SK-N-SH (cell line): ENCODE measurements around the gene RAPGEF3. TPM values are rescaled to one million over a fixed set of nuclear protein-coding genes. Genes with fewer than 3 reads are reported as not detected.

ENCODE experiments used
- CTCF ChIA-PET: fragments of 300-600, 350-600 bp; formaldehyde crosslinking; extraction: SDS; loops from one replicate; lab custom pipeline; 2021; lab: Yijun Ruan, JAX
- POLR2A ChIA-PET: fragments of 350-600 bp; sonication (Branson Sonifier 250); formaldehyde crosslinking; extraction: SDS; loops from one replicate; lab custom pipeline; 2020; ENCODE audit warnings: antibody characterized with exemption, inconsistent platforms; lab: Yijun Ruan, JAX
- DNase-seq: peaks from one replicate; pipeline ENCODE4 v3.0.0; 2012
- H2AFZ ChIP-seq: fragments of 200-600 bp; sonication (generic); 2 replicates; pipeline ENCODE4 v1.8.1; 2016; ENCODE audit warnings: antibody characterized with exemption, mild to moderate bottlenecking, low read depth
- H3F3A ChIP-seq: fragments of 200-600 bp; sonication (generic); replicated peaks from 2 replicates; pipeline ENCODE3; 2016; ENCODE audit warnings: antibody characterized with exemption, mild to moderate bottlenecking; ENCODE audit not compliant: insufficient read depth
- H3K27ac ChIP-seq, 2 experiments: fragments of 200-500 bp in 1 of 2; fragments of 200-600 bp in 1 of 2; sonication (Bioruptor generic) in 1 of 2; sonication (generic), shearing (Covaris generic) in 1 of 2; 2 replicates each; pipeline versions ENCODE4 v1.5.1 to v1.6.1; 2014 to 2016; ENCODE audit warnings: low read depth in 2 of 2, inconsistent platforms in 1 of 2, low read length in 1 of 2, mild to moderate bottlenecking in 1 of 2, mixed read lengths in 1 of 2
- H3K27me3 ChIP-seq: fragments of 200-600 bp; sonication (generic), shearing (Covaris generic); 2 replicates; pipeline ENCODE4 v1.6.1; 2016; ENCODE audit warnings: mixed run types; ENCODE audit not compliant: insufficient read depth
- H3K36me3 ChIP-seq, 2 experiments: fragments of 200-500 bp in 1 of 2; fragments of 200-600 bp in 1 of 2; sonication (Bioruptor generic) in 1 of 2; sonication (generic) in 1 of 2; replicated peaks in 1 of 2; 2 replicates each; pipeline versions ENCODE3 to v1.5.1; 2014 to 2016; ENCODE audit warnings: low read length in 1 of 2, mild to moderate bottlenecking in 1 of 2; ENCODE audit not compliant: insufficient read depth in 2 of 2, control insufficient read depth in 1 of 2
- H3K4me1 ChIP-seq, 2 experiments: fragments of 200-500 bp in 1 of 2; fragments of 200-600 bp in 1 of 2; sonication (Bioruptor generic) in 1 of 2; sonication (generic), shearing (Covaris generic) in 1 of 2; 2 replicates each; pipeline versions ENCODE4 v1.5.1 to v1.6.1; 2014 to 2016; ENCODE audit warnings: low read depth in 1 of 2, low read length in 1 of 2, mixed run types in 1 of 2; ENCODE audit not compliant: insufficient read depth in 2 of 2, control insufficient read depth in 1 of 2
- H3K4me2 ChIP-seq: fragments of 200-600 bp; sonication (generic), shearing (Covaris generic); 2 replicates; pipeline ENCODE4 v1.6.1; 2017; ENCODE audit warnings: mixed run types
- H3K4me3 ChIP-seq, 2 experiments: fragments of 200-500 bp in 1 of 2; fragments of 200-600 bp in 1 of 2; sonication (Bioruptor generic) in 1 of 2; sonication (generic), shearing (Covaris generic) in 1 of 2; 2 replicates each; pipeline versions ENCODE4 v1.5.1 to v1.8.1; 2014 to 2016; ENCODE audit warnings: low read depth in 2 of 2, inconsistent platforms in 1 of 2, low read length in 1 of 2, mild to moderate bottlenecking in 1 of 2, mixed read lengths in 1 of 2, moderate library complexity in 1 of 2
- H3K79me2 ChIP-seq: fragments of 200-600 bp; sonication (generic); 2 replicates; pipeline ENCODE4 v1.8.1; 2017; ENCODE audit warnings: mild to moderate bottlenecking; ENCODE audit not compliant: insufficient read depth
- H3K9ac ChIP-seq: fragments of 200-600 bp; sonication (generic); 2 replicates; pipeline ENCODE4 v1.6.1; 2017; ENCODE audit warnings: mixed run types
- H3K9me2 ChIP-seq: fragments of 200-600 bp; sonication (generic); 2 replicates; pipeline ENCODE4 v1.6.1; 2017; ENCODE audit warnings: mixed run types
- H3K9me3 ChIP-seq: fragments of 200-600 bp; sonication (generic); 2 replicates; pipeline ENCODE4 v1.6.1; 2017; ENCODE audit warnings: mixed run types, mild to moderate bottlenecking, moderate library complexity
- H4K20me1 ChIP-seq: fragments of 200-600 bp; sonication (generic); 2 replicates; pipeline ENCODE4 v1.6.1; 2017; ENCODE audit warnings: mild to moderate bottlenecking, mixed run types; ENCODE audit not compliant: insufficient read depth
- CHD2 ChIP-seq: fragments of 150-350 bp; IDR thresholded peaks from 2 replicates; pipeline ENCODE4 v1.6.1; 2018; ENCODE audit warnings: low read length; ENCODE audit not compliant: partially characterized antibody
- EZH2phosphoT487 ChIP-seq: fragments of 200-600 bp; sonication (generic); IDR thresholded peaks from 2 replicates; pipeline ENCODE4 v1.6.1; 2017; ENCODE audit warnings: low read depth, mixed run types, mild to moderate bottlenecking, antibody characterized with exemption, moderate library complexity, borderline replicate concordance
- FOXJ3 ChIP-seq: sonication (generic); formaldehyde crosslinking; IDR thresholded peaks from 2 replicates; pipeline ENCODE4 v1.5.1; 2020; ENCODE audit warnings: mild to moderate bottlenecking, missing genetic modification reagents
- GABPA ChIP-seq: IDR thresholded peaks from 2 replicates; pipeline ENCODE4 v1.4.0; 2012; ENCODE audit warnings: low read depth, mild to moderate bottlenecking
- GATA2 ChIP-seq: sonication (generic); formaldehyde crosslinking; IDR thresholded peaks from 2 replicates; pipeline ENCODE4 v1.5.0; 2020; ENCODE audit warnings: mild to moderate bottlenecking, missing genetic modification reagents
- IRF3 ChIP-seq: fragments of 150-350 bp; IDR thresholded peaks from 2 replicates; pipeline ENCODE4 v1.6.1; 2016; ENCODE audit warnings: mild to moderate bottlenecking, low read depth, low read length
- JUND ChIP-seq: IDR thresholded peaks from 2 replicates; pipeline ENCODE4 v1.4.0; 2012
- NRF1 ChIP-seq: IDR thresholded peaks from 2 replicates; pipeline ENCODE4 v1.6.1; 2012; ENCODE audit warnings: low read depth, mild to moderate bottlenecking, low read length
- PBX3 ChIP-seq: IDR thresholded peaks from 2 replicates; pipeline ENCODE4; 2012
- POLR2AphosphoS5 ChIP-seq: IDR thresholded peaks from 2 replicates; pipeline ENCODE4 v1.6.1; 2012; ENCODE audit warnings: low read depth, low read length
- REST ChIP-seq: IDR thresholded peaks from 2 replicates; pipeline ENCODE4 v1.6.1; 2012; ENCODE audit warnings: mild to moderate bottlenecking, low read depth, low read length, moderate library complexity
- RXRA ChIP-seq: IDR thresholded peaks from 2 replicates; pipeline ENCODE4 v1.4.0; 2012; ENCODE audit warnings: low read depth, mild to moderate bottlenecking, borderline replicate concordance
- SIN3A ChIP-seq: IDR thresholded peaks from 2 replicates; pipeline ENCODE4 v1.6.1; 2012; ENCODE audit warnings: low read depth, mild to moderate bottlenecking, low read length, moderate library complexity, borderline replicate concordance
- SMC3 ChIP-seq: IDR thresholded peaks from 2 replicates; pipeline ENCODE4 v1.6.1; 2012; ENCODE audit warnings: low read depth, low read length, improper control_type of control experiment
- TAF1 ChIP-seq: IDR thresholded peaks from 2 replicates; pipeline ENCODE4 v1.6.1; 2012; ENCODE audit warnings: low read depth, mild to moderate bottlenecking, low read length, moderate library complexity, borderline replicate concordance
- USF1 ChIP-seq: IDR thresholded peaks from 2 replicates; pipeline ENCODE4 v1.4.0; 2012; ENCODE audit warnings: low read depth, borderline replicate concordance
- YY1 ChIP-seq: IDR thresholded peaks from 2 replicates; pipeline ENCODE4 v1.4.0; 2012; ENCODE audit warnings: low read depth, mild to moderate bottlenecking
- ZBTB33 ChIP-seq: IDR thresholded peaks from 2 replicates; pipeline ENCODE4 v1.4.0; 2012; ENCODE audit warnings: low read depth, borderline replicate concordance
- WGBS: methylation state at CpG from one replicate; pipeline ENCODE4 v1.1.6; 2017; ENCODE audit warnings: low lambda C conversion rate; 5-methylcytosine and 5-hydroxymethylcytosine counted together
- polyA plus RNA-seq, 3 experiments: library from polyadenylated mRNA; depleted of rRNA; stranded (reverse); fragments of >200 nt; gene quantifications; 2 replicates each; pipeline ENCODE4 v1.2.3, GENCODE V29; 2012

Gene RAPGEF3
- polyA plus RNA-seq, 1 of the 3 experiments (the other 2 are of a cell fraction): 0.90 TPM

GRCh38 chr12:47736877-47737676 lies 21.6 kb downstream of the RAPGEF3 start (continued):
- TF ChIP-seq REST (no peak), EZH2phosphoT487 (no peak), ZBTB33 (no peak), GABPA (no peak), RXRA (no peak), CHD2 (no peak), TAF1 (no peak), PBX3 (0 out of 2 replicates have a peak, but pooled peaks have one; percentile 20), FOXJ3 (CRISPR knock-in tag) (peak; percentile 71; the same call in 1 of the 2 replicates), YY1 (no peak), SIN3A (no peak)

GRCh38 chr12:47736216-47736615 lies 22.5 kb downstream of the RAPGEF3 start:
- Histone ChIP-seq H3F3A (no peaks in the 10 kb centered on the region), H3K4me1 (peaks cover 12 to 55% of the 10 kb centered on the region in 2 experiments; a peak in 2 of 4 replicates), H3K27me3 (no peaks in the 10 kb centered on the region), H3K9me3 (no peaks in the 10 kb centered on the region), H3K36me3 (no peaks in the 10 kb centered on the region), H3K4me3 (no peak overlapping the region; a peak in 1 of 4 replicates), H3K27ac (peak overlapping the region in 1 of 2 experiments; percentile 94; a peak in 2 of 4 replicates), H3K79me2 (no peaks in the 10 kb centered on the region), H3K9me2 (no peaks in the 10 kb centered on the region), H3K4me2 (no peak overlapping the region), H2AFZ (no peak overlapping the region), H3K9ac (no peak overlapping the region), H4K20me1 (no peaks in the 10 kb centered on the region)
- CTCF ChIA-PET: interaction anchor here (0.7 to 43.0 kb wide), 12 partner anchors 8 to 453 kb away, joined by 3 to 1294 read pairs (median 5); partner anchors contain the start of genes ENDOU, RAPGEF3, RPAP3 and SLC48A1
- DNase-seq: peak; percentile 12
- TF ChIP-seq SMC3: no peak
- TF ChIP-seq YY1: no peak
- no peak for TF ChIP-seq EZH2phosphoT487
- TF ChIP-seq GATA2: no peak
- TF ChIP-seq IRF3: no peak
- TF ChIP-seq NRF1: no peak
- TF ChIP-seq USF1: no peak
- no peak for TF ChIP-seq JUND
- no peak for TF ChIP-seq POLR2AphosphoS5
- POLR2A ChIA-PET: interaction anchor here (1.2 to 2.1 kb wide), 7 partner anchors 19 to 92 kb away, joined by 3 to 10 read pairs (median 6); no protein-coding TSS in a partner anchor
- 79% methylated on average over 3 of the region's 4 CpGs for WGBS
